A673 (cell line): ENCODE data around the gene PRTFDC1. TPM values are rescaled to one million over a fixed set of nuclear protein-coding genes. Genes with fewer than 3 reads are reported as not detected.

Experiments used
- BruUV-seq: library from RNA; stranded (reverse); fragments of 400-500 nt; replicated peaks from 2 replicates; lab custom pipeline; 2021; lab: Mats Ljungman, UMichigan
- CTCF ChIA-PET: fragments of 300-600 bp; sonication (Branson Sonifier 250); formaldehyde crosslinking; loops from one replicate; lab custom pipeline; 2022; ENCODE audit warnings: antibody characterized with exemption; lab: Charles Lee
- POLR2A ChIA-PET: fragments of 300-600 bp; sonication (Branson Sonifier 250); formaldehyde crosslinking; loops from one replicate; lab custom pipeline; 2022; ENCODE audit warnings: antibody characterized with exemption; ENCODE audit not compliant: low non-redundant PET; lab: Charles Lee
- DNase-seq: peaks from one replicate; pipeline ENCODE4 v3.0.0-alpha.2; 2015; ENCODE audit warnings: low spot score
- H3K27ac ChIP-seq: fragments of 200-600 bp; sonication (generic); 2 replicates; pipeline ENCODE4 v1.5.1; 2016; ENCODE audit warnings: mixed run types, low read depth, mild to moderate bottlenecking, mixed read lengths, antibody characterized with exemption, low read length; ENCODE audit not compliant: poor library complexity, severe bottlenecking
- H3K27me3 ChIP-seq: fragments of 200-600 bp; sonication (generic); replicated peaks from 2 replicates; pipeline ENCODE4 v1.6.1; 2017; ENCODE audit warnings: mixed run types, low read depth, mild to moderate bottlenecking, mixed read lengths, antibody characterized with exemption, low read length; ENCODE audit not compliant: insufficient read depth, poor library complexity
- H3K36me3 ChIP-seq: fragments of 200-600 bp; sonication (generic); 2 replicates; pipeline ENCODE4 v1.6.1; 2016; ENCODE audit warnings: mixed run types, mild to moderate bottlenecking, mixed read lengths, antibody characterized with exemption, low read length; ENCODE audit not compliant: insufficient read depth, poor library complexity, severe bottlenecking
- H3K4me1 ChIP-seq: fragments of 200-600 bp; sonication (generic); 2 replicates; pipeline ENCODE4 v1.6.1; 2017; ENCODE audit warnings: mixed run types, mild to moderate bottlenecking, mixed read lengths, antibody characterized with exemption, low read length; ENCODE audit not compliant: insufficient read depth, poor library complexity, severe bottlenecking
- H3K4me3 ChIP-seq: fragments of 200-600 bp; sonication (generic); 2 replicates; pipeline ENCODE4 v1.5.1; 2016; ENCODE audit warnings: low read depth, mixed run types, mild to moderate bottlenecking, mixed read lengths, low read length; ENCODE audit not compliant: poor library complexity, severe bottlenecking
- H3K9me3 ChIP-seq: fragments of 200-600 bp; sonication (generic); 2 replicates; pipeline ENCODE4 v1.6.1; 2016; ENCODE audit warnings: mixed run types, low read depth, mild to moderate bottlenecking, mixed read lengths, antibody characterized with exemption, low read length; ENCODE audit not compliant: poor library complexity, severe bottlenecking
- EZH2 ChIP-seq: fragments of 200-600 bp; sonication (generic); IDR thresholded peaks from 2 replicates; pipeline ENCODE4 v1.6.1; 2017; ENCODE audit warnings: borderline replicate concordance, low read depth, mild to moderate bottlenecking, mixed read lengths, antibody characterized with exemption, low read length; ENCODE audit not compliant: poor library complexity, severe bottlenecking
- intact Hi-C: fragments of 100-400 bp; cut with micrococcal nuclease; formaldehyde crosslinking; loops from one replicate; pipeline ENCODE4 v1.10.0; 2022; ENCODE audit not compliant: unreplicated experiment
- total RNA-seq: library from RNA; stranded (reverse); gene quantifications from 2 replicates; pipeline ENCODE4 v1.2.3, GENCODE V29; 2021
- TF ChIP-seq, protein P1 (sequence below): fragments of 300-800, 200-600 bp; sonication (generic); conservative IDR thresholded peaks from 2 replicates; pipeline ENCODE4 v1.5.1; 2017; ENCODE audit warnings: low read depth, mild to moderate bottlenecking, antibody characterized with exemption, low read length, moderate library complexity, mixed read lengths

The PRTFDC1 gene
- total RNA-seq, 1 experiment from 2014 or later: 49.8 TPM

DNA sequence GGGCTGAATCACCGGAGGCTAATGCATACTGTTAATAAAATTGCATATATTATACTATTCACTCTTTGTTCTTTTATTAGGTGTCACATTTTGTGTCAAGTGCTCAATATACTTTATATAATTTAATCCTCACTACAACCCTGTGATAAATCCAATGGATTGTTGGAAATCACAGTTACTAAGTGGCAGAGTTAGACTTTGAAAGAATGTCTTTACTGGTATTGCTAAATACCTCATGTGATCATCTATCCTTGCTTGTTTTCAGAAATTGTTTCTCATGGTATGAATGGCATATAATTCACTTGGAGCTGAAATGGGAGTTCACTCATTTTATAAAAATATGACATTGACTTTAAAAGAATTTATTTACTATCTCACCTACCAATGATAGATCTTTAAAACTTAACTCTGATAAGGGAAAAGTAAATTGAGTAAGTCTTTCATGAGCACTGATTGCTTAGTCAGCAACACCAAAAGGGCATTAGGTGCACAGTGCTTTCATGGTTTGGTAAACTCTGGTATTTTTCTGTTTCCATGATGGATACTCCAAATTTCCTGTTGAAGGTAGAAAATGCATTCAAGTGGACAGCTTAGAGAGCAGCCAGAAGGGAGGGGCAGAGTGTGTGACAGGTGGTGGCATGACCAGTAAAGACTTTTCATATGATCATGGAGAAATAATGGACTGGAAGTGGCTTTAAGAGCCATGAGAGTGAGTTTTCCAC is 41.0 kb upstream of the PRTFDC1 start:
- H3K4me1 ChIP-seq: no peaks in the 10 kb centered on the region
- H3K36me3 ChIP-seq: no peaks in the 10 kb centered on the region
- no peaks in the 10 kb centered on the region for H3K27me3 ChIP-seq
- CTCF ChIA-PET: no interaction called here
- H3K27ac ChIP-seq: no peak overlapping the region
- TF ChIP-seq, protein P1, sequence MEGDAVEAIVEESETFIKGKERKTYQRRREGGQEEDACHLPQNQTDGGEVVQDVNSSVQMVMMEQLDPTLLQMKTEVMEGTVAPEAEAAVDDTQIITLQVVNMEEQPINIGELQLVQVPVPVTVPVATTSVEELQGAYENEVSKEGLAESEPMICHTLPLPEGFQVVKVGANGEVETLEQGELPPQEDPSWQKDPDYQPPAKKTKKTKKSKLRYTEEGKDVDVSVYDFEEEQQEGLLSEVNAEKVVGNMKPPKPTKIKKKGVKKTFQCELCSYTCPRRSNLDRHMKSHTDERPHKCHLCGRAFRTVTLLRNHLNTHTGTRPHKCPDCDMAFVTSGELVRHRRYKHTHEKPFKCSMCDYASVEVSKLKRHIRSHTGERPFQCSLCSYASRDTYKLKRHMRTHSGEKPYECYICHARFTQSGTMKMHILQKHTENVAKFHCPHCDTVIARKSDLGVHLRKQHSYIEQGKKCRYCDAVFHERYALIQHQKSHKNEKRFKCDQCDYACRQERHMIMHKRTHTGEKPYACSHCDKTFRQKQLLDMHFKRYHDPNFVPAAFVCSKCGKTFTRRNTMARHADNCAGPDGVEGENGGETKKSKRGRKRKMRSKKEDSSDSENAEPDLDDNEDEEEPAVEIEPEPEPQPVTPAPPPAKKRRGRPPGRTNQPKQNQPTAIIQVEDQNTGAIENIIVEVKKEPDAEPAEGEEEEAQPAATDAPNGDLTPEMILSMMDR: no peak
- TF ChIP-seq EZH2: no peak
- no peaks in the 10 kb centered on the region for H3K9me3 ChIP-seq
- DNase-seq: no peak
- intact Hi-C loops: loop anchor here (5.0 kb wide), 2 partner anchors 351 to 376 kb away; no protein-coding TSS in a partner anchor
- no peak overlapping the region for H3K4me3 ChIP-seq
- no TSS peak for BruUV-seq
- POLR2A ChIA-PET: no interaction called here

DNA sequence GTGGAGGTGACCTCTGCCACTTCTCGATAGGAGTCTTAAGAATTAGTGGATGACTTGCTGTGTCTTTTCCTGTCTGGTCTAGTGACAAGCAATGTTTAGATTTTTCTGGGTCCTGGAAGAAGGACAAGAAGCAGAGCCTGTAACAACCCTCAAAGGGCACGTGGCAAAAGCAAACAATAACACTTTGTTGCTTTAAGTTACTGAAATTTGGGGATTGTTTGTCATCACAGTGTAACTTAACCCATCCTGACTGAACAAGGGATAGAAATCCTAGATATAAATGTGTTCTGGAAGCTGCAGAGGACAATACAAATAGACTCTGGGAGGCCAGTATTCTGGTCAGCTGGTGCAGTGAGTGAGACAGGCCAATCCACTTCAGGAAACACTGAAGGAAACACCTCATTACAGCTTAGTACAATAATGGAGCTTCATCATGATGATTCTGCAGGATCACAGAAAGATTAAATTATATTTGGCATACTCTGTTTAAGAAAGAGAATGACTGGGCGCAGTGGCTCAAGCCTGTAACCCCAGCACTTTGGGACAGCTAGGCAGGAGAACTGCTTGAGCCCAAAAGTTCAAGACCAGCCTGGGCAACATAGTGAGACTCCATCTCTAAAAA is 40.2 kb upstream of the PRTFDC1 start:
- ChIA-PET CTCF (no interaction called here), POLR2A (no interaction called here)
- intact Hi-C loops: loop anchor here (5.0 kb wide), 2 partner anchors 350 to 375 kb away; no protein-coding TSS in a partner anchor

DNA sequence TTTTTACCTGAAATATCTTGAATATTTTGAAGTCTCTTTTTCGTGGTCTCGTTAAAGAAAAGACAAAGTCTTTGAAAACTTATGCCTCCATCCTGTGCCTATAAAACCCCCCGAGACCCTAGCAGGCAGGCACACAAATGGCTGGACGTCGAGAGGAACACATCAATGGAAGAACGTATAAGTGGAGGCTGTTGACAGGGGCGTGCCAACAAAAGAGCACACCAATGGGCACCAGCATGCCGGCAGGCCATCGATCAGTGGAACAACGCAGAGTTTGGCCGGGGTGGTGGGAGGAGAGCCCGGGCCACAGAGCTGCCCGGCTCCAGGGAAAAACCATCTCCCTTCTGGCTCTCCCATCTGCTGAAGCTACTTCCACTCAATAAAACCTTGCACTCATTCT is 38.9 kb upstream of the PRTFDC1 start:
- Histone ChIP-seq H3K4me3 (no peak overlapping the region), H3K36me3 (no peaks in the 10 kb centered on the region), H3K27ac (no peak overlapping the region), H3K27me3 (no peaks in the 10 kb centered on the region), H3K9me3 (no peaks in the 10 kb centered on the region), H3K4me1 (no peaks in the 10 kb centered on the region)
- intact Hi-C loops: loop anchor here (5.0 kb wide), 2 partner anchors 349 to 374 kb away; no protein-coding TSS in a partner anchor
- CTCF ChIA-PET: no interaction called here
- DNase-seq: no peak
- POLR2A ChIA-PET: no interaction called here
- no TSS peak for BruUV-seq
- TF ChIP-seq, protein P1: no peak
- TF ChIP-seq EZH2: no peak

More for the DNA sequence above, 40.2 kb upstream of the PRTFDC1 start:
- Histone ChIP-seq H3K4me3 (no peak overlapping the region), H3K4me1 (no peaks in the 10 kb centered on the region), H3K36me3 (no peaks in the 10 kb centered on the region), H3K27ac (no peak overlapping the region), H3K9me3 (no peaks in the 10 kb centered on the region), H3K27me3 (no peaks in the 10 kb centered on the region)
- no peak for TF ChIP-seq EZH2
- TF ChIP-seq, protein P1: no peak
- BruUV-seq: no TSS peak
- no peak for DNase-seq
